Activated naive CD8-positive, alpha-beta T cell treated with anti-CD3 and anti-CD28 coated beads for 36 hours (primary cell): ENCODE measurements around the gene AGR2. TPM values are rescaled to one million over a fixed set of nuclear protein-coding genes. Genes with fewer than 3 reads are reported as not detected.

Experiments used
- DNase-seq: peaks from one replicate; pipeline ENCODE4 v3.0.0; 2021
- H3K27ac Mint-ChIP-seq: one replicate; pipeline ENCODE4 v1.8.0; 2022; ENCODE audit warnings: mild to moderate bottlenecking, moderate library complexity, mixed read lengths
- H3K27me3 Mint-ChIP-seq: one replicate; pipeline ENCODE4 v1.8.0; 2022; ENCODE audit warnings: mild to moderate bottlenecking, mixed read lengths
- H3K36me3 Mint-ChIP-seq: one replicate; pipeline ENCODE4 v1.8.0; 2021; ENCODE audit warnings: mild to moderate bottlenecking, mixed read lengths
- H3K4me1 Mint-ChIP-seq: one replicate; pipeline ENCODE4 v1.8.0; 2021; ENCODE audit warnings: mixed read lengths
- H3K4me3 Mint-ChIP-seq: one replicate; pipeline ENCODE4 v1.8.0; 2022; ENCODE audit warnings: mild to moderate bottlenecking, moderate library complexity, mixed read lengths
- H3K9me3 Mint-ChIP-seq: one replicate; pipeline ENCODE4 v1.8.0; 2022; ENCODE audit warnings: mixed read lengths
- total RNA-seq, 2 experiments: library from RNA; stranded (reverse); gene quantifications; one replicate each; pipeline ENCODE4 v1.2.3, GENCODE V29; 2021

Gene AGR2
- total RNA-seq, 2 experiments from 2014 or later: not detected

DNA sequence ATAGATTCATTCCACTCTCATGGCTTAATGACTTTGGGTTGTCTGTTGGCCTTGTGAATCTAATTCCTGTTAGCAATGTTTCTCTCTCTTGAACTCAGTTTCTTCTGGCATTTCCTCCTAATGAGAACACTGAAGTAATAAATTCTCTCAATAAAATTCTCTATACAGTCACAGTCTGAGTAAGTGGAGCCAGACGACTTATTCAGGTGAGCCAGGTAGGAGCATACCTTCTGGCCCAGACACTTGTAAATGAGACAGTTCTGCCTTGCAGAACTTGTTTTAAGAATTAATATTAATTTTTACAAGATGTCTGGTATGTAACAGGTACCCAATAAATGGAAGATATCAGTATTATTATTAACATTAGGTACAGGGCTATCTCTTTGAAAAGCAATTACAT lies 28.6 kb upstream of the AGR2 start:
- no peaks in the 10 kb centered on the region for H3K36me3 Mint-ChIP-seq
- peaks cover 6% of the 10 kb centered on the region for H3K9me3 Mint-ChIP-seq
- H3K4me1 Mint-ChIP-seq: no peaks in the 10 kb centered on the region
- peaks cover 8% of the 10 kb centered on the region for H3K27me3 Mint-ChIP-seq
- no peak overlapping the region for H3K4me3 Mint-ChIP-seq
- H3K27ac Mint-ChIP-seq: no peak overlapping the region
- DNase-seq: no peak

DNA sequence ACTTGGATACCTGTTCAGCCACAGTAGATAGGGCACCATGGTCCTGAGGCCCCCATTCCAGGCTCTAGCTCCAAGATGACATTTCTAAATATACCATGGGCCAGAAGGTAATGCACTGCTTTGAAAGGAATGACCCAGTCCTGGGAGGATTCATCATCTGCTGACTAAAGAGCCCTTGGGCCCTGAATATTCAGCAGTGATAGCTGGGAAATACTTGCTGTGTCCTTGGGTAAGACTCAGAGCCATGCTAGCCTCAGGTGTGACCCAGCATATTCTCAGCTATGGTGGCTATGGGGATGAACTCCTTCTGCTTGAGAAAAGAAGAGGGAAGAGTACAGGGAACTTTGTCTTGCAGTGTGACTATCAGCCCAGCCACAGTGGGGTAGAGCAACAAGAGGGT lies 21.3 kb upstream of the AGR2 start:
- H3K9me3 Mint-ChIP-seq: peaks cover 8% of the 10 kb centered on the region
- no peaks in the 10 kb centered on the region for H3K4me1 Mint-ChIP-seq
- no peaks in the 10 kb centered on the region for H3K36me3 Mint-ChIP-seq
- no peak overlapping the region for H3K27ac Mint-ChIP-seq
- H3K4me3 Mint-ChIP-seq: no peak overlapping the region
- peaks cover 25% of the 10 kb centered on the region for H3K27me3 Mint-ChIP-seq
- DNase-seq: no peak

DNA sequence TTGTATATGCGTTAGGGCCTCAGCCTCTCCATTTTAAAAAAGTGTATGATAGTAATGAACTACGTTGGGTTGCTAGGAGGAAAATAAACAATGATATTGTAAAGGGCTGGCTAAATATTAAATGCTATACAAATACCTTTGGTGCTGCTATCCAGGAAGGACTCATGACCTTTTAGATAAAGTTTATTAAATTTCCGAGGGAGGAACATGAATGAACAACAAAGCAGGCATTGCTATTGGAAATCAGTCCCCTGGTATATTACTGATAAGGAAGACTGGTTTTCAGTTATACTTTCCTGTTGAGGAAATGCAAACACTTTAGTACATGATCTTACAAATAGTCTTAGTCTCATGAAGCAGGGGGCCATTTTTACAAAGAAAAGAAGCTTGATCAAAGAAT lies 17.2 kb upstream of the AGR2 start:
- no peak for DNase-seq
- H3K36me3 Mint-ChIP-seq: no peaks in the 10 kb centered on the region
- H3K4me3 Mint-ChIP-seq: no peak overlapping the region
- no peak overlapping the region for H3K27ac Mint-ChIP-seq
- H3K9me3 Mint-ChIP-seq: no peaks in the 10 kb centered on the region
- no peaks in the 10 kb centered on the region for H3K4me1 Mint-ChIP-seq
- H3K27me3 Mint-ChIP-seq: peaks cover 17% of the 10 kb centered on the region

DNA sequence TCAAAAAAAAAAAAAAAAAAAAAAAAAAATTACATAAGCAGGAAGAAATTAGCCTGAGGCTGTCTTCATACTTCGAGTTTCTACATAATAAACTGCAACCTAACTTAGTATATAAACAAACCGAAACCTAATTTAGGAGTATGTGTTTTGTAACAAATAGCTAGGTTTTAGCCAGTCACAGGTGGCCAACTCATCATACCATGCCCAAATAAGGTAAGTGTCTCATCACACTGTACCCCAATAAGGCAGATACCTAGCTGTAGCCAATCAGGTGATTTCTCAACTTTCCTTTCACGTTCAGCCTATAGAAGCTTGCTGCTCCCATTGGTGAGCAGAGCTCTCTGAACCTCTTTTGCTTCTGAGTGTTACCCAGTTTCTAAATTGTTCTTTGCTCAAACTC lies 13.9 kb upstream of the AGR2 start:
- Mint-ChIP-seq H3K27ac (no peak overlapping the region), H3K4me1 (no peaks in the 10 kb centered on the region), H3K36me3 (no peaks in the 10 kb centered on the region), H3K4me3 (no peak overlapping the region), H3K9me3 (no peaks in the 10 kb centered on the region), H3K27me3 (peaks cover 16% of the 10 kb centered on the region)
- no peak for DNase-seq

DNA sequence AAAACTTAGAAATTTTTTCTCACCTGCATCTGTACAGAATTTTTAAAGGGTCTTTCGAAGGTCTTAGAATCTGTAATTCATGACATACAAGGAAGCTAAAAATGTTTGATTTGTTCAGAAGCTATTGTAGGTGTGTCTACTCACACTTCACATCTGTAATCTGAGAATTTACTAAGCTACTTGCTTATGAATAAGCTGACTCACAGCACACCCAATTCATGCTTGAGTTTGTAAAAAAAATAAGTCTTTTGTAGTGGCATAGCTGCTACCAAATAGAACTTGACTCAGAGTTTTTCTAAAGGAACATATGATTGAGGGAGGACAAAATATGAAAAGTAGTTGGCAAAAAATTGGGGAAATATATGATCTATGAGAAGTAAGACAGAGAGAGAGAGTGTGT lies 12.7 kb upstream of the AGR2 start:
- H3K9me3 Mint-ChIP-seq: no peaks in the 10 kb centered on the region
- no peak overlapping the region for H3K4me3 Mint-ChIP-seq
- DNase-seq: no peak
- no peak overlapping the region for H3K27ac Mint-ChIP-seq
- peaks cover 13% of the 10 kb centered on the region for H3K27me3 Mint-ChIP-seq
- no peaks in the 10 kb centered on the region for H3K4me1 Mint-ChIP-seq
- no peaks in the 10 kb centered on the region for H3K36me3 Mint-ChIP-seq

DNA sequence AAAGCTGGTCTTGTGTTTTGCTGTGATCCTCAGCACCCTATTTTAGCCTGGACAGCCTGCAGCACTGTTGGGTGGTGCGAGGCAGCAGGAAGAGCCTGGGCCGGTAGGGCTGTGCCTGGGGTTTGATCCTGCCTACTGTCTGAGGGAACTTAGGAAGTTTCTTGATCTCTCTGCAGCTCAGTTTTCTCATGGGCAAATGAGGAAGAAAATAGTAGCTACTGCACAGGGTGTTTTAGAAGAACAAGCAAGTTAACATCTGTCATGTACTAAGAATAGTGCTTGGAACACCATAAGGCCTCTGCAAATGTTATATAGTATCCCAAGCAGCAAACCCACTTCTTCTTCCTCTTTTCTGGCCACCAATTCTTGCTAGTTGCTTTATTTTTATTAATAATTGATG lies 12.0 kb upstream of the AGR2 start:
- Mint-ChIP-seq H3K4me1 (no peaks in the 10 kb centered on the region), H3K4me3 (no peak overlapping the region), H3K27ac (no peak overlapping the region), H3K9me3 (no peaks in the 10 kb centered on the region), H3K36me3 (no peaks in the 10 kb centered on the region), H3K27me3 (peaks cover 13% of the 10 kb centered on the region)
- no peak for DNase-seq

DNA sequence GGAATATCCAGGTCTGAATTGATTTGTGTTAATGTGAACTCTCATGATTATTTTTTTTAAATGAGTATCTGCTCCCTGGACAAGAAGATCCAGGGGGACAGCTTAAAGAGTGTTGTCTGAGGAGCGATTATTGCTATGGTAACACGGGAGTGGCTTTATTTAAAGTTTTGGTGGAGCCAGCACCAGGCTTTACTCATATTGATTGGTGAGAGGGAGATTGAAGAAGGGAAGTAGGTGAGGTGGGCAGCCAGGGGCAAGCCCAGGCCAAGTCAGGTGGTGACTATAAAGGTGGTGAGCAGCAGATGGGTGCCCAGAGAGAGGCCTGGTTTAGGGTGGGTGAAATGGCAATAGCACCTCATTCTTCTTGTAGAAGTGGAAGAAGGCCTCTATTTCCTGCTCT lies 10.2 kb upstream of the AGR2 start:
- H3K27ac Mint-ChIP-seq: no peak overlapping the region
- no peaks in the 10 kb centered on the region for H3K4me1 Mint-ChIP-seq
- peaks cover 7% of the 10 kb centered on the region for H3K27me3 Mint-ChIP-seq
- H3K4me3 Mint-ChIP-seq: no peak overlapping the region
- no peaks in the 10 kb centered on the region for H3K36me3 Mint-ChIP-seq
- H3K9me3 Mint-ChIP-seq: no peaks in the 10 kb centered on the region
- no peak for DNase-seq

DNA sequence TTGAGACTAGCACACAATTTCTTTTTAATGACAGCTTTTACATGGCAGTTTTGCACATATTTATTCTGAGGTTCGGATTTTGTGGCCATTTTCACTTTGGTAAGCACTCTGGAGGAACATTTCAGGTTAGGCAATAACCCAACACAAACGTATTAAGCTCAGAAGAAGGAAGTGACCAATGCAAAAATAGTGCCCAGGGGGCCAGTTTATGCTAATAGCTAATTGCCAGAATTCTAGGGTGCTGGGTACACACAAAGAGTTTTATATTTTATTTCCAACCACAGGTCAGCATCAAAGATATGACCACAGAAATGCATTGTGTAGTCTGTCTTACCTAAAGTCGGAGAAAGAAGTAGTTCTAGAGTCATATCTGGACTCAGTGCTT lies 8.4 kb upstream of the AGR2 start:
- Mint-ChIP-seq H3K4me3 (no peak overlapping the region), H3K27ac (no peak overlapping the region), H3K36me3 (no peaks in the 10 kb centered on the region), H3K4me1 (no peaks in the 10 kb centered on the region), H3K27me3 (peaks cover 7% of the 10 kb centered on the region), H3K9me3 (no peaks in the 10 kb centered on the region)
- DNase-seq: no peak

DNA sequence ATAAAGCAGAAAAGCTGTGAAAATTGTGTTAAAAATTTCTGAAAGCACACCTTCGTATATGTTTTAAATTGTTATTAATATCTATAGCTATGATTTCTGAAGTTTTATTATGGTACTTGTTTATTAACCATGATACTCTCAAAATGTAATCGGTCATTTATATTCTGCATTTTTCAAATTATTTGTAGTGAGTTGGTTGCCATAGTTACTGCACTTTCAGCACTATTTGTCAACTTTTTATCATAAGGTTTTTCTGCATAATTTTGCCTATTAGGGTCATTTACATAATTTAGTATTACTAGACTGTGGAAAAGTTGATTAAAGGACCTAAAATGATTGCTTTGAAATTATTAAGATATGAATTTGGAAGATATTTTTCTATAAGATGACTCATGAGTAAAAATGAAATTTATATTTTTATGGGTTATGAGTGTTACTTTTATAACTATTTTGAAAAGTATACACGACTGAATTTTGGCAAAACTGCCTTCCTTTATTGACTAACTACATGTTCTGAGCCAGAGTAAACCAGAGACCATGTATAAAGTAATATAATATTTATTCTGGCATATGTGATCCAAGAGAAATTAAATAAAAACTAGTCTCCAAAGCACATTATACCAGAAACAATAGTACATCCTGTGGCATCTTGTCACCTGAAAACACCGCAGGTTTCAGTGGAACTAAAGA lies 7.9 kb upstream of the AGR2 start:
- no peak for DNase-seq

DNA sequence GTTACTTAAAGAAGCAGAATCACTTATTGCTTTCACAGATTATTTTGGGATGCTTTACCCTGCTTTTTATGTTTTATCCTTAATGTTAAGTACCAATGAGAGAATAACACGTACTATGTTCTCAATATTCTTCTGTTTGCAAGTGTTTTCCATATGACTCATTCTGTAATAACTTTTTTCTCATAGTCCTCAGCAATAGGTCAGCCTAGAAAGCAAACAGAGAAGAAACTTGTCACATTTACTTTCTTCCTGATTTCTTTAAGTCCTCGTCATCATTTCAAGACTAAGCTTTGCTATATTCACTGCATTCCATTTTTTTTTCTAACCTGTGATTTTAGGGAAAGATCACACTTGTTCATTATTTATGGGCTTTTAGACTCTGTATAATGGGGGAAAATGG lies 6.8 kb upstream of the AGR2 start:
- H3K4me3 Mint-ChIP-seq: no peak overlapping the region
- H3K27ac Mint-ChIP-seq: no peak overlapping the region
- DNase-seq: no peak
- H3K9me3 Mint-ChIP-seq: no peaks in the 10 kb centered on the region
- peaks cover 4% of the 10 kb centered on the region for H3K27me3 Mint-ChIP-seq
- H3K4me1 Mint-ChIP-seq: no peaks in the 10 kb centered on the region
- H3K36me3 Mint-ChIP-seq: no peaks in the 10 kb centered on the region

More for the DNA sequence above, 7.9 kb upstream of the AGR2 start:
- H3K4me3 Mint-ChIP-seq: no peak overlapping the region
- no peaks in the 10 kb centered on the region for H3K36me3 Mint-ChIP-seq
- H3K9me3 Mint-ChIP-seq: no peaks in the 10 kb centered on the region
- no peaks in the 10 kb centered on the region for H3K4me1 Mint-ChIP-seq
- no peak overlapping the region for H3K27ac Mint-ChIP-seq
- H3K27me3 Mint-ChIP-seq: peaks cover 7% of the 10 kb centered on the region

DNA sequence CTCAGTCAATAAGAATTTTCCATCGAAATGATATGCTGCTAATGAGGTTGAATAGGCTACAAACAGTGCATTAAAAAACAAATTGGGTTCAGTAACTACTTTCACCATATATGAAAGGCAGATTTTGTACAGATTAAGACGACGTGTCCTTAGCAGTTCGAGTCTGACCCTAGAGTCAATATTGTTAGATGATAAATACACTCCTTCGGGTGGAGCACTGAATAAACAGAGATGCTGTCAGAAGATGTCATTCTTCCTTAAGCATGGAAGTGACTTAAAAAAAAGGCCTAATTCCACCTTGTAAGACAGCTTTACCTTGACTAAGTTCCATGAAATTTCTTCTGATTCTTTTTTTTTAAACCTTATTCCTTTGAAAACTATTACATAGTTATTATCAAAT lies 5.8 kb upstream of the AGR2 start:
- H3K27me3 Mint-ChIP-seq: peaks cover under 1% of the 10 kb centered on the region
- DNase-seq: no peak
- no peaks in the 10 kb centered on the region for H3K9me3 Mint-ChIP-seq
- no peaks in the 10 kb centered on the region for H3K36me3 Mint-ChIP-seq
- no peak overlapping the region for H3K4me3 Mint-ChIP-seq
- H3K27ac Mint-ChIP-seq: no peak overlapping the region
- no peaks in the 10 kb centered on the region for H3K4me1 Mint-ChIP-seq

DNA sequence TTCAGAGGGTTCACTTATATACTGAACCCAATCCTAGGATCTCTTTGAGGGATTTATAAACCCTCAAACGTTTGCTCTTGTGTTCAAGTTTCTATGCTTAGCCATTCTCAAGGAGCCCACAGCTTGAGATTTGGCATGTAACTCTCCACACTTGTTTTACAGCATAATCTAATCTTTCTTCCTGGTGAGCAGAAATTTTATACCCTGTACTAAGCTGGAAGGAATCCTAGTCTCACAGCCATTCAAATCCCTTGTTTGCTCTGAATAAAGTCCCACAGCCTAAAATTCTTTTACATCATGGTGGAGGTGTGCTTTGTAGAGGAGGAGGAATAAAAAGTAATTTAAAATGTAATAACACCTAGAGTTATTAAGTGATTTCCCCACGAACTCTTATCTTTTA lies 5.3 kb upstream of the AGR2 start:
- Mint-ChIP-seq H3K27ac (no peak overlapping the region), H3K9me3 (no peaks in the 10 kb centered on the region), H3K36me3 (no peaks in the 10 kb centered on the region), H3K4me1 (no peaks in the 10 kb centered on the region), H3K4me3 (no peak overlapping the region), H3K27me3 (no peaks in the 10 kb centered on the region)
- no peak for DNase-seq

DNA sequence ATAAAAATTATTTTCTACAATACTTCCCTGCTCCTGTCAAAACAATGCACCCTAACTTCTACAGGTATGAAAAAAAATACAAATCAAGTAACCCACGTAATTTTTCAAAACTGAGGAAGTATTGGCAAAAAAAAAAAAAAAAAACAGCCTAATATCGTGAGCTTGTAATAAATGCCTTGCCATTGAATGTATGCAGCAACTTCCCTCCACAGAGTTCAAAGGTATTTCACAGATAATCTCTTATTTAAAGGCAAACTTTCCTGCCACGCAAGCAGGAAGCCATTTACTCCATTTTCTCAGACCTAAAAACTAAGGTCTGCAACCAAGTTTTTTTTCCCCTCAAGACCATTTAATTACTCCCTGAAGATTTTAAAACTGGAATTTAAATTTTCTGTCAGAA lies 642 bp upstream of the AGR2 start:
- H3K9me3 Mint-ChIP-seq: no peaks in the 10 kb centered on the region
- no peaks in the 10 kb centered on the region for H3K4me1 Mint-ChIP-seq
- DNase-seq: no peak
- H3K36me3 Mint-ChIP-seq: no peaks in the 10 kb centered on the region
- no peak overlapping the region for H3K4me3 Mint-ChIP-seq
- peaks cover 4% of the 10 kb centered on the region for H3K27me3 Mint-ChIP-seq
- H3K27ac Mint-ChIP-seq: no peak overlapping the region

DNA sequence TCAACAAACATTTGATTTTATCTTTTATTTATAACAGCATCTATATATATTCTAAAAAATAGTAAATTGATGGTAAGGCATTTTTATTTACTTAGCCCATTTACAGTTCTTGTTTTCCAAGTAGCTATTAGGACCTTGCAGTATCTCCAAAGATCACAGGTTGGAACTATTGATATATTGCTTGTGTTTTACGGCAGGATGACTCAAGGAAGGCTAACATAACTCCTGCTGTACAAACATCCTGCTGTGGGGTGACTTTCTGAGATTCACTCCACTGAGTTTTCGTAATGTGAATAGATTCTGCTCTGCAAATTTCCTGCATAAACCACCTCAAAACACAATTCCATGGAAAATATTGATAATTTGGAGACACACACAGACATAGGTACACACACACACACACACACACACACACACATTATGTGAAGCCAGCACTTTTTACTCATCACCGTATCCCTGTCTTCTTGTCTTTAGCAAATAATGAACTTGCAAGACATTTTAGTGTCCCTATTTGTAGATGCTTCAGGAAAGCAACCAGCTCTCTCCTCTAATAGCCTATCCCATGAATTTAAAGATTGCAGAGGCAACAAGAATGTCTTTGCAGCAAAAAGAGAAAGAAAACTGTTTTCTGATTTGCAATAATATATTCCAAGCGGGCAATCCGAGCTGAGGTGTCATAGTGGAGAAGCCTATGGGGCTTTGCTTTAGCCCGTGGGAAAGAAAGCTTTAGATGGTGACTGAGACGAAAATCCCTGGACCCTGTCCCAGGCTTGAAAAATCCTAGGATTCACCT lies 722 bp downstream of the AGR2 start:
- Mint-ChIP-seq H3K9me3 (no peaks in the 10 kb centered on the region), H3K36me3 (no peaks in the 10 kb centered on the region), H3K27me3 (peaks cover 4% of the 10 kb centered on the region), H3K27ac (no peak overlapping the region), H3K4me1 (no peaks in the 10 kb centered on the region), H3K4me3 (no peak overlapping the region)
- DNase-seq: no peak

DNA sequence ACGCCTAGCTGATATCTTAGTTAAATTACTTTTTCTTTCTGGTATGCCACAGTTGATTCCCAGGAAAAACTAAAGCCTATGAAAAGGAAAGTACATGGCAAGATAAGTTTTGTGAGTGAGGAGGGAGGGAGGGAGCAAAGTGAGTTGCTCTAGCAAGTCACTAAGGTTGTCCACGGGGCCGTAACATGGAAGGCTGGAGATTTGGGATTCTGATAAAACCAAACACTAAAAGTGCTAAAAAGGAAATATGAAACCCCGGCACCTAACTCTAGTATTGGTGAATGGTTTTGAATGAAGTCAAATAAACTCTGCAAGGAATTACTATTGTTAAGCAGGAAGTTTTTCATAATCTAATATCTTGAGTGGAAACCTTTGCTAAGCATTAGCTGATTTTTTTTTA lies 1.7 kb downstream of the AGR2 start:
- H3K4me1 Mint-ChIP-seq: no peaks in the 10 kb centered on the region
- peaks cover 4% of the 10 kb centered on the region for H3K27me3 Mint-ChIP-seq

DNA sequence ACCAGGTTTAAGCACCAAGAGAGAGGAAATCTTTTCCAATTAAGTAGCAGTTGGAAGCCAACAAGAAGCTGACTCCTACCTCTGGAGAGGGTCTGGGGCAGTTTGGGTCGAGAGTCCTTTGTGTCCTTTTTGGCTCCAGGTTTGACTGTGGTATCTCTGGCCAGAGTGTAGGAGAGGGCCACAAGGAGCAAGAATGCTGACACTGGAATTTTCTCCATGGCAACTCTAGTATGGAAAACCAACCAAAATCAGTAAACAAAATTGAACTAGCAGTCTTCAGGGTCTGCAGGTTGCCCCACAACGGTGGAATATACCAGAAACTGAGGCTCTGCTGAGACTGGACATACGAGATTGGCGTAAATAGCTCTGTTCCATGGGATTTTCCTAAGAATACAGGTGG lies 3.2 kb downstream of the AGR2 start:
- Mint-ChIP-seq H3K4me1 (no peaks in the 10 kb centered on the region), H3K4me3 (no peak overlapping the region), H3K27ac (no peak overlapping the region), H3K27me3 (peaks cover 5% of the 10 kb centered on the region), H3K9me3 (no peaks in the 10 kb centered on the region), H3K36me3 (no peaks in the 10 kb centered on the region)
- no peak for DNase-seq

More for the DNA sequence above, 1.7 kb downstream of the AGR2 start:
- DNase-seq: no peak
- no peak overlapping the region for H3K4me3 Mint-ChIP-seq
- no peaks in the 10 kb centered on the region for H3K36me3 Mint-ChIP-seq
- no peak overlapping the region for H3K27ac Mint-ChIP-seq
- no peaks in the 10 kb centered on the region for H3K9me3 Mint-ChIP-seq
